GM12873 (cell line): ENCODE results near the gene TMEM247.

Source experiments
- CTCF ChIP-seq: IDR thresholded peaks from 2 replicates; pipeline ENCODE4 v1.5.1; 2012; ENCODE audit warnings: low read depth, mild to moderate bottlenecking, moderate library complexity, low read length, control low read depth; ENCODE audit not compliant: insufficient read depth; ENCODE audit errors: missing control alignments

TMEM247 gene

GRCh38 chr2:46479265-46479664 lies at the start of gene TMEM247:
TSS of gene TMEM247 (plus strand) at chr2:46479565.
- TF ChIP-seq CTCF = no peak

GRCh38 chr2:46430413-46430812 lies 49.0 kb upstream of the TMEM247 start:
- no peak for TF ChIP-seq CTCF

GRCh38 chr2:46430992-46431391 lies 48.4 kb upstream of the TMEM247 start:
- no peak for TF ChIP-seq CTCF

- no peak for TF ChIP-seq CTCF
Observed at GRCh38 chr2:46431481-46432235, 47.7 kb upstream of the TMEM247 start.

- no peak for TF ChIP-seq CTCF
Observed at GRCh38 chr2:46434851-46435273, 44.5 kb upstream of the TMEM247 start.

GRCh38 chr2:46435353-46435752 lies 44.0 kb upstream of the TMEM247 start:
- TF ChIP-seq CTCF = no peak

- TF ChIP-seq CTCF = no peak
Observed at GRCh38 chr2:46435796-46436360, 43.5 kb upstream of the TMEM247 start.
